Upper lobe of left lung (tissue), 4 donors: ENCODE data around the gene FOCAD.

Experiments
- POLR2A ChIP-seq, 4 donors: fragments of 450-650 bp; IDR thresholded peaks; one replicate each; pipeline ENCODE4 v1.5.1; 2016 to 2017; ENCODE audit warnings: antibody characterized with exemption in 4 of 4, mild to moderate bottlenecking in 2 of 4
- TF ChIP-seq, protein P1 (sequence below), 6 experiments: fragments of 450-650 bp in 4 of 6; fragments of 200-600 bp in 2 of 6; sonication (generic) in 2 of 6; IDR thresholded peaks; one replicate each; pipeline ENCODE4 v1.5.1; 2016 to 2019; ENCODE audit warnings: antibody characterized with exemption in 6 of 6

DNA sequence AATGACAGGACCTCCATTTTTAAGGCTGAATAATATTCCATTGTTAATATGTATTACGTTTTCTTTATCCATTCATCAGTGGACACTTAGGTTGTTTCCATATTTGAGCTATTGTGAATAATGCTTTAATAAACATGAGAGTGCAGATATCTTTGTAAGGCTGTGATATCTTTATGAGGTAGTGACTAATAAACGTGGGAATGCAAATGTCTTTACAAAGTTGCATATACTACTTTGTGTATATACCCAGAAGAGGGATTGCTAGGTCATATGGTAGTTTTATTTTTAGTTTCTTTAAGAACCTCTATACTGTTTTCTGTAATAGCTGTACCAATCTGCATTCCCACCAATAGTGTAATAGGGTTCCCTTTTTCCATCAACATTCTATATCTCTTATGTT lies 148.7 kb downstream of the FOCAD start:
- TF ChIP-seq, protein P1, sequence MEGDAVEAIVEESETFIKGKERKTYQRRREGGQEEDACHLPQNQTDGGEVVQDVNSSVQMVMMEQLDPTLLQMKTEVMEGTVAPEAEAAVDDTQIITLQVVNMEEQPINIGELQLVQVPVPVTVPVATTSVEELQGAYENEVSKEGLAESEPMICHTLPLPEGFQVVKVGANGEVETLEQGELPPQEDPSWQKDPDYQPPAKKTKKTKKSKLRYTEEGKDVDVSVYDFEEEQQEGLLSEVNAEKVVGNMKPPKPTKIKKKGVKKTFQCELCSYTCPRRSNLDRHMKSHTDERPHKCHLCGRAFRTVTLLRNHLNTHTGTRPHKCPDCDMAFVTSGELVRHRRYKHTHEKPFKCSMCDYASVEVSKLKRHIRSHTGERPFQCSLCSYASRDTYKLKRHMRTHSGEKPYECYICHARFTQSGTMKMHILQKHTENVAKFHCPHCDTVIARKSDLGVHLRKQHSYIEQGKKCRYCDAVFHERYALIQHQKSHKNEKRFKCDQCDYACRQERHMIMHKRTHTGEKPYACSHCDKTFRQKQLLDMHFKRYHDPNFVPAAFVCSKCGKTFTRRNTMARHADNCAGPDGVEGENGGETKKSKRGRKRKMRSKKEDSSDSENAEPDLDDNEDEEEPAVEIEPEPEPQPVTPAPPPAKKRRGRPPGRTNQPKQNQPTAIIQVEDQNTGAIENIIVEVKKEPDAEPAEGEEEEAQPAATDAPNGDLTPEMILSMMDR (IDR thresholded peaks at IDR 0.05) = no peak
- no peak for TF ChIP-seq POLR2A (IDR thresholded peaks at IDR 0.05)
